Ishikawa (cell line): ENCODE measurements around the gene SZT2.

ENCODE experiments used
- CEBPB ChIP-seq: IDR thresholded peaks from 2 replicates; pipeline ENCODE4 v1.6.1; 2012
- CREB1 ChIP-seq: IDR thresholded peaks from 2 replicates; pipeline ENCODE4 v1.6.1; 2012; ENCODE audit warnings: low read depth
- EGR1 ChIP-seq: IDR thresholded peaks from 2 replicates; pipeline ENCODE4 v1.6.1; 2012
- EP300 ChIP-seq: IDR thresholded peaks from 2 replicates; pipeline ENCODE4 v1.6.1; 2012; ENCODE audit warnings: borderline replicate concordance
- FOXM1 ChIP-seq: IDR thresholded peaks from 2 replicates; pipeline ENCODE4 v1.6.1; 2012; ENCODE audit warnings: low read depth, borderline replicate concordance
- NFIC ChIP-seq: IDR thresholded peaks from 2 replicates; pipeline ENCODE4 v1.6.1; 2012
- RAD21 ChIP-seq: IDR thresholded peaks from 2 replicates; pipeline ENCODE4 v1.6.1; 2012; ENCODE audit warnings: low read depth
- TAF1 ChIP-seq: IDR thresholded peaks from 2 replicates; pipeline ENCODE4 v1.6.1; 2012; ENCODE audit warnings: low read depth, mild to moderate bottlenecking
- TCF12 ChIP-seq: IDR thresholded peaks from 2 replicates; pipeline ENCODE4 v1.6.1; 2012; ENCODE audit warnings: low read depth
- TEAD4 ChIP-seq: IDR thresholded peaks from 2 replicates; pipeline ENCODE4 v1.6.1; 2012
- YY1 ChIP-seq: IDR thresholded peaks from 2 replicates; pipeline ENCODE4 v1.6.1; 2012; ENCODE audit warnings: low read depth
- ZBTB7A ChIP-seq: IDR thresholded peaks from 2 replicates; pipeline ENCODE4 v1.6.1; 2012; ENCODE audit warnings: low read depth
- TF ChIP-seq, protein P1 (sequence below): IDR thresholded peaks from 2 replicates; pipeline ENCODE4 v1.6.1; 2012
- TF ChIP-seq, protein P2 (sequence below): IDR thresholded peaks from 2 replicates; pipeline ENCODE4 v1.6.1; 2012; ENCODE audit warnings: low read depth, mild to moderate bottlenecking
- TF ChIP-seq, protein P3 (sequence below): IDR thresholded peaks from 2 replicates; pipeline ENCODE4 v1.6.1; 2012

The SZT2 gene

DNA sequence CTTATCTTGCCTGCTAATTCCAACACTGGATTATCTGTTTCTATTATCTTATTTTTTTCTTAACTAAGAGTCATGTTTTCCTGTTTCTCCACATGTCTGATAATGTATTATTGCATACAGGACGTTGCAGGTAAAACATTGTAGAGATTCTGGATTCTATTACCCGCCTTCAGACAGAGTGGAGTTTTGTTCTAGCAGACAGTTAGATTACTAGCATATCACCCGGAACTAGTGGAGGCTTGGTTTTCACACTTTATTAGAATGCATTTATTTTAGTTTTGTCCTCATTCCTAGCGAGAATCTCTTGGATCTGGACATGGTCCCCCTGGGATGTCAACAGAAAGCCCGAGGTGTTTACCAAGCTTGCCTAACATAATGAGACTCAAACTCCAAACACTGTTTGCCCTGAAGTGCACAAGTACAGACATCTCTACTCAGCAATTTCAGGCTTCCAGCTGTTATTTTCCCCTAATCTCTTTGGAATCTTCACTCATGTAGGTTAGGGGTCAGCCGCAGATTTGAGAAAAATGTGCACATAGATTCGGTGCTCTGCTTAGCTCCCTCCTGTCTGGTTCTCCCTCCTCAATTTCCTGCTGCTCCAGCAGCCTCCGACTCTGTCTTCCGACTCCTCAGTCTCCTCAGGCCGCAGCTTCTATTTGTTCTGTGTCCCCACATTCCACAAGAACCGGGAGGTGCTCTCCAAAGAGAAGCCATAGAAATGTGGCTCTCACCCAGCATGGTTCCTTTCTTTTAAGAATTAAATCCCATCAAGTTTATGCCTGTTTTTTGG lies 104.2 kb downstream of the SZT2 start:
- TF ChIP-seq, protein P1, sequence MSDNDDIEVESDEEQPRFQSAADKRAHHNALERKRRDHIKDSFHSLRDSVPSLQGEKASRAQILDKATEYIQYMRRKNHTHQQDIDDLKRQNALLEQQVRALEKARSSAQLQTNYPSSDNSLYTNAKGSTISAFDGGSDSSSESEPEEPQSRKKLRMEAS = no peak
- TF ChIP-seq CREB1 (no peak), TEAD4 (no peak), ZBTB7A (no peak), TCF12 (no peak), TAF1 (no peak), NFIC (no peak), FOXM1 (no peak), CEBPB (no peak), RAD21 (no peak), YY1 (no peak), EGR1 (no peak), EP300 (no peak)
- TF ChIP-seq, protein P2, sequence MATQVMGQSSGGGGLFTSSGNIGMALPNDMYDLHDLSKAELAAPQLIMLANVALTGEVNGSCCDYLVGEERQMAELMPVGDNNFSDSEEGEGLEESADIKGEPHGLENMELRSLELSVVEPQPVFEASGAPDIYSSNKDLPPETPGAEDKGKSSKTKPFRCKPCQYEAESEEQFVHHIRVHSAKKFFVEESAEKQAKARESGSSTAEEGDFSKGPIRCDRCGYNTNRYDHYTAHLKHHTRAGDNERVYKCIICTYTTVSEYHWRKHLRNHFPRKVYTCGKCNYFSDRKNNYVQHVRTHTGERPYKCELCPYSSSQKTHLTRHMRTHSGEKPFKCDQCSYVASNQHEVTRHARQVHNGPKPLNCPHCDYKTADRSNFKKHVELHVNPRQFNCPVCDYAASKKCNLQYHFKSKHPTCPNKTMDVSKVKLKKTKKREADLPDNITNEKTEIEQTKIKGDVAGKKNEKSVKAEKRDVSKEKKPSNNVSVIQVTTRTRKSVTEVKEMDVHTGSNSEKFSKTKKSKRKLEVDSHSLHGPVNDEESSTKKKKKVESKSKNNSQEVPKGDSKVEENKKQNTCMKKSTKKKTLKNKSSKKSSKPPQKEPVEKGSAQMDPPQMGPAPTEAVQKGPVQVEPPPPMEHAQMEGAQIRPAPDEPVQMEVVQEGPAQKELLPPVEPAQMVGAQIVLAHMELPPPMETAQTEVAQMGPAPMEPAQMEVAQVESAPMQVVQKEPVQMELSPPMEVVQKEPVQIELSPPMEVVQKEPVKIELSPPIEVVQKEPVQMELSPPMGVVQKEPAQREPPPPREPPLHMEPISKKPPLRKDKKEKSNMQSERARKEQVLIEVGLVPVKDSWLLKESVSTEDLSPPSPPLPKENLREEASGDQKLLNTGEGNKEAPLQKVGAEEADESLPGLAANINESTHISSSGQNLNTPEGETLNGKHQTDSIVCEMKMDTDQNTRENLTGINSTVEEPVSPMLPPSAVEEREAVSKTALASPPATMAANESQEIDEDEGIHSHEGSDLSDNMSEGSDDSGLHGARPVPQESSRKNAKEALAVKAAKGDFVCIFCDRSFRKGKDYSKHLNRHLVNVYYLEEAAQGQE = no peak
- TF ChIP-seq, protein P3, sequence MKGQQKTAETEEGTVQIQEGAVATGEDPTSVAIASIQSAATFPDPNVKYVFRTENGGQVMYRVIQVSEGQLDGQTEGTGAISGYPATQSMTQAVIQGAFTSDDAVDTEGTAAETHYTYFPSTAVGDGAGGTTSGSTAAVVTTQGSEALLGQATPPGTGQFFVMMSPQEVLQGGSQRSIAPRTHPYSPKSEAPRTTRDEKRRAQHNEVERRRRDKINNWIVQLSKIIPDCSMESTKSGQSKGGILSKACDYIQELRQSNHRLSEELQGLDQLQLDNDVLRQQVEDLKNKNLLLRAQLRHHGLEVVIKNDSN = no peak

DNA sequence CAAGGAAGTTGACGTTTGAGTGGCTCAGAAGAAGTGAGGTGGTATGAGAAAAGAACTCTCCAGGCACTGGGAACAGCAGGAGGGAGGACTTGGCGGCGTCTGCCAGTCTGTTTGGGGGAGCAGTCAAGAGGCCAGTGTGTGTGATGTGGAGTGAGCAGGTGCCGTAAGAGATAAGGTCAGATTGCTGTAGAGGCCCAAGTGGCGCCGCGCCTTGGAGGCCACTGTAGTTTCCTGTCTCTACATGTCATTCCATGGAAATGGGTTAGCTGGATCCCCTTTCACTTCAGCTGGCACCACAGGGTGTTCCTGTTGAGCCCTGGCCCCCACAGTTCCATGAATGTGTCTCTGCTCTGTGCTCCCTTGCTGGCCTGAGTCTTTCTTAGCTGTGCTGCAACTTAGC lies 105.5 kb downstream of the SZT2 start:
- TF ChIP-seq FOXM1 (no peak), RAD21 (no peak), CREB1 (no peak), TEAD4 (no peak), EP300 (no peak), EGR1 (no peak)

DNA sequence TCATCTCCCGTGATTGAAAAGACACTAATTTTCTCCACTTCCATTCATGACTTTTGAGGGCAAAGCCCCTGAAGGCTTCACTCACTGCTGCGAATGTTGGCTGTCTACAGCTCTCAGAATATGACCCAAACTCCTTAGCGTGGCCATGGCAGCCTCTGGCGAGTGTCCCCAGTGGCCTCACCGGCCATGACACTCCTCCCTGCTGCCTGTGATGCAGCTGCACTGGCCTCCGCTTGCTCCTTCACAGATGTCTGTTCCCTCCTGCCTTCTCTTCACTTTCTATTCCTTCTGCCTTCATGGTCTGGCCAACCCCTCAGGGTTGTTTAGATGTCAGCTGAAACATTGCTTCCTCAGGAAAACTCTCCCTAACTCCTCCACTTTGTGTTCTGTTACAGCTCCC lies 110.2 kb downstream of the SZT2 start:
- no peak for TF ChIP-seq CEBPB
- TF ChIP-seq, protein P3 = no peak
- TF ChIP-seq RAD21 = no peak
- TF ChIP-seq TEAD4 = no peak
- TF ChIP-seq ZBTB7A = no peak
- TF ChIP-seq NFIC = no peak
- TF ChIP-seq YY1 = no peak
- TF ChIP-seq, protein P1 = no peak
- TF ChIP-seq TCF12 = no peak
- TF ChIP-seq EP300 = no peak
- TF ChIP-seq FOXM1 = no peak
- TF ChIP-seq TAF1 = no peak
- no peak for TF ChIP-seq EGR1
- no peak for TF ChIP-seq CREB1

DNA sequence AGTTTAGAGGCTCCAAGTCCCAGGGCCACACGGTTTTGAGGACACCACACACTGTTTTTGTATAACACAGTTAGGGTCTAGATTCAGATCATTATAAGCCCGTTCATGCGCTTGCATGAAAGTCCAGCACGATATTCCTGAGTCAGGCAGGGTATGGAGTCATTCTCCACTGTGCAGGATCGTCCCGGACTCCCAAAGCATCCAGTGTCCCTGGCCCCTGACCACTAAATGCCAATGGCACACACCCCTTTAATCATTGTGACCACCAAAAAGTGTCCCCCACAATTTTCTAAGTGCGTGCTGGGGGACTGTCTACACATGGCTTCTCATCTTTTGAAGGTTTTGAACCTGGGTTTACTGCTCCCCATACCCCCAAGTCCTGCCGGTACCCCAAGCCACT lies 113.8 kb downstream of the SZT2 start:
- TF ChIP-seq CEBPB (no peak), YY1 (no peak), EP300 (no peak), NFIC (no peak), TCF12 (no peak), ZBTB7A (no peak), TEAD4 (no peak), FOXM1 (no peak), TAF1 (no peak), RAD21 (no peak)
- TF ChIP-seq, protein P1 = no peak
- TF ChIP-seq, protein P3 = no peak
- TF ChIP-seq, protein P2 = no peak
